CD4-positive, alpha-beta memory T cell (primary cell): ENCODE measurements around the gene OR4S1. TPM values are rescaled to one million over a fixed set of nuclear protein-coding genes. Genes with fewer than 3 reads are reported as not detected.

Source experiments
- polyA plus RNA-seq, 2 donors: library from polyadenylated mRNA; unstranded; fragments of 300-500 nt; fragmentation: Illumina TruSeq; gene quantifications; one replicate each; pipeline ENCODE4 v1.2.3, GENCODE V29; 2021
- total RNA-seq, 2 experiments: library from RNA; stranded (reverse); gene quantifications; one replicate each; pipeline ENCODE4 v1.2.3, GENCODE V29; 2021

The OR4S1 gene
- total and polyA plus RNA-seq, 4 experiments from 2014 or later = not detected

Other genes starting within 250 kb of the OR4S1 start
- gene OR4B1, start 89.4 kb upstream of the OR4S1 start, total RNA-seq = not detected
- gene OR4B1, start 89.4 kb upstream of the OR4S1 start, polyA plus RNA-seq = not detected
- gene OR4X2, start 61.1 kb upstream of the OR4S1 start, total RNA-seq = not detected
- not detected for gene OR4X2, start 61.1 kb upstream of the OR4S1 start, polyA plus RNA-seq
- not detected for gene OR4X1, start 42.4 kb upstream of the OR4S1 start, total RNA-seq
- gene OR4X1, start 42.4 kb upstream of the OR4S1 start, polyA plus RNA-seq = not detected
- not detected for gene OR4C3, start 18.7 kb downstream of the OR4S1 start, total RNA-seq
- not detected for gene OR4C3, start 18.7 kb downstream of the OR4S1 start, polyA plus RNA-seq
- gene OR4C5, start 60.2 kb downstream of the OR4S1 start, total RNA-seq = not detected
- not detected for gene OR4C5, start 60.2 kb downstream of the OR4S1 start, polyA plus RNA-seq
- not detected for gene OR4A47, start 182.6 kb downstream of the OR4S1 start, total RNA-seq
- not detected for gene OR4A47, start 182.6 kb downstream of the OR4S1 start, polyA plus RNA-seq